Calu3 (cell line): ENCODE data around the gene FBXL5. TPM values are rescaled to one million over a fixed set of nuclear protein-coding genes. Genes with fewer than 3 reads are reported as not detected.

ENCODE experiments used
- BruUV-seq: library from RNA; stranded (reverse); fragments of 400-500 nt; replicated peaks from 2 replicates; lab custom pipeline; 2021; lab: Mats Ljungman, UMichigan
- CTCF ChIA-PET: fragments of 300-600 bp; sonication (Branson Sonifier 250); formaldehyde crosslinking; loops from one replicate; lab custom pipeline; 2022; ENCODE audit warnings: antibody characterized with exemption; lab: Charles Lee
- DNase-seq: peaks from one replicate; pipeline ENCODE4 v3.0.0; 2022
- H3K27ac Mint-ChIP-seq: one replicate; pipeline ENCODE4 v1.8.0; 2022; ENCODE audit warnings: mixed read lengths; ENCODE audit not compliant: unreplicated experiment
- H3K27me3 Mint-ChIP-seq: one replicate; pipeline ENCODE4 v1.8.0; 2022; ENCODE audit warnings: mixed read lengths; ENCODE audit not compliant: unreplicated experiment
- H3K36me3 Mint-ChIP-seq: one replicate; pipeline ENCODE4 v1.8.0; 2022; ENCODE audit warnings: mild to moderate bottlenecking, moderate library complexity, mixed read lengths; ENCODE audit not compliant: insufficient read depth, unreplicated experiment
- H3K4me1 Mint-ChIP-seq: one replicate; pipeline ENCODE4 v1.8.0; 2022; ENCODE audit warnings: mild to moderate bottlenecking, low read depth, mixed read lengths; ENCODE audit not compliant: unreplicated experiment
- H3K4me3 Mint-ChIP-seq: one replicate; pipeline ENCODE4 v1.8.0; 2022; ENCODE audit warnings: mild to moderate bottlenecking, low read depth, moderate library complexity, mixed read lengths; ENCODE audit not compliant: unreplicated experiment
- H3K9me3 Mint-ChIP-seq: one replicate; pipeline ENCODE4 v1.8.0; 2022; ENCODE audit warnings: low read depth, mixed read lengths; ENCODE audit not compliant: unreplicated experiment
- CTCF ChIP-seq: fragments of 200-600 bp; IDR thresholded peaks from one replicate; pipeline ENCODE4 v1.8.0; 2022; ENCODE audit warnings: antibody characterized with exemption; ENCODE audit not compliant: unreplicated experiment
- intact Hi-C: fragments of 100-400 bp; cut with micrococcal nuclease; formaldehyde crosslinking; loops from one replicate; pipeline ENCODE4 v1.10.0; 2022; ENCODE audit not compliant: unreplicated experiment
- total RNA-seq: library from RNA; stranded (reverse); gene quantifications from 2 replicates; pipeline ENCODE4 v1.2.3, GENCODE V29; 2022

FBXL5 gene
- total RNA-seq, 1 experiment from 2014 or later: 27.0 TPM

GRCh38 chr4:15577508-15577907 is 77.6 kb downstream of the FBXL5 start:
- CTCF ChIA-PET: no interaction called here
- no peak for DNase-seq
- TF ChIP-seq CTCF: no peak

GRCh38 chr4:15575966-15576365 is 79.2 kb downstream of the FBXL5 start:
- DNase-seq: no peak
- CTCF ChIA-PET: no interaction called here
- no peak for TF ChIP-seq CTCF
- H3K27me3 Mint-ChIP-seq: no peaks in the 10 kb centered on the region
- H3K36me3 Mint-ChIP-seq: no peaks in the 10 kb centered on the region
- no peak overlapping the region for H3K4me3 Mint-ChIP-seq
- no TSS peak for BruUV-seq
- intact Hi-C loops: no loop called here
- H3K4me1 Mint-ChIP-seq: no peaks in the 10 kb centered on the region
- no peaks in the 10 kb centered on the region for H3K9me3 Mint-ChIP-seq
- H3K27ac Mint-ChIP-seq: no peak overlapping the region

More at GRCh38 chr4:15577508-15577907, 77.6 kb downstream of the FBXL5 start:
- no peaks in the 10 kb centered on the region for H3K4me1 Mint-ChIP-seq
- no peak overlapping the region for H3K4me3 Mint-ChIP-seq
- no peaks in the 10 kb centered on the region for H3K9me3 Mint-ChIP-seq
- H3K27me3 Mint-ChIP-seq: no peaks in the 10 kb centered on the region
- H3K36me3 Mint-ChIP-seq: no peaks in the 10 kb centered on the region
- BruUV-seq: no TSS peak
- no peak overlapping the region for H3K27ac Mint-ChIP-seq
- intact Hi-C loops: no loop called here

GRCh38 chr4:15569746-15570145 is 85.4 kb downstream of the FBXL5 start:
- Mint-ChIP-seq H3K9me3 (no peaks in the 10 kb centered on the region), H3K27ac (no peak overlapping the region), H3K27me3 (no peaks in the 10 kb centered on the region), H3K4me1 (no peaks in the 10 kb centered on the region), H3K4me3 (no peak overlapping the region), H3K36me3 (peaks cover 10% of the 10 kb centered on the region)
- intact Hi-C loops: no loop called here
- TF ChIP-seq CTCF: no peak
- no TSS peak for BruUV-seq
- CTCF ChIA-PET: no interaction called here
- DNase-seq: no peak

GRCh38 chr4:15568821-15569220 is 86.3 kb downstream of the FBXL5 start:
- no TSS peak for BruUV-seq
- no peaks in the 10 kb centered on the region for H3K4me1 Mint-ChIP-seq
- H3K27ac Mint-ChIP-seq: no peak overlapping the region
- DNase-seq: no peak
- TF ChIP-seq CTCF: no peak
- H3K27me3 Mint-ChIP-seq: no peaks in the 10 kb centered on the region
- no peaks in the 10 kb centered on the region for H3K9me3 Mint-ChIP-seq
- intact Hi-C loops: no loop called here
- CTCF ChIA-PET: no interaction called here
- H3K36me3 Mint-ChIP-seq: peaks cover 10% of the 10 kb centered on the region
- H3K4me3 Mint-ChIP-seq: no peak overlapping the region
